ENCODE measurements around the gene DCP1A. TPM values are rescaled to one million over a fixed set of nuclear protein-coding genes. Genes with fewer than 3 reads are reported as not detected.

DCP1A gene
- total and polyA plus RNA-seq, 9 donors, result 11.5 to 34.1 (median 25.1) TPM

DNA sequence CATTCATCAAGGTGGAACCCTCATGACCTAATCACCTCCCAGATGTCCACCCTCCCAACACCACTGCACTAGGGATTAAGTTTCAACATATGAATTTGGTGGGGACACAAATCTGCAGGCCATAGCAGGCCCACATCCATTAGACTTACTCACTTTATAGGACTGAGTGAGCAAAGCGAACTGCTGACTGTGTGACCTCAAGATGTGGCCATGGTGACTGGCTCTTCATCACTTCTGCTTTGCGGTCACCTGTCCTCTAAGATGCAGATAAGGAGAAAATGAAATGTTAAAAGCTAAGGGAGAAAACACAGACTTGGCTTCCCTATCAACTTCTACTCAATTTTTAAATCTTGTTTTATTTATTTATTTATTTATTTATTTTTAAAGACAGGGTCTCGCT lies 14.5 kb upstream of the DCP1A start:
- Histone ChIP-seq H3K9me3 (no peaks in the 10 kb centered on the region), H3K4me3 (no peak overlapping the region), H3K36me3 (no peaks in the 10 kb centered on the region), H3K27me3 (no peaks in the 10 kb centered on the region), H3K27ac (no peak overlapping the region), H3K4me1 (ENCODE audit: insufficient read depth) (no peaks in the 10 kb centered on the region)
- DNase-seq, result no peak
- 93 to 96% (median 95%) methylated on average over 3 of the region's 3 CpGs for WGBS, 3 donors
- intact Hi-C loops (cut with DNase I), result no loop called here
- TF ChIP-seq CTCF (IDR thresholded peaks at IDR 0.05), result no peak
- no peak for TF ChIP-seq POLR2A (IDR thresholded peaks at IDR 0.05)
- no peak for TF ChIP-seq EP300 (IDR thresholded peaks at IDR 0.05)

- Histone ChIP-seq H3K36me3 (no peaks in the 10 kb centered on the region), H3K27ac (no peak overlapping the region), H3K27me3 (no peaks in the 10 kb centered on the region), H3K4me1 (ENCODE audit: insufficient read depth) (no peaks in the 10 kb centered on the region), H3K9me3 (no peaks in the 10 kb centered on the region), H3K4me3 (no peak overlapping the region)
- 16 to 34% (median 17%) methylated on average over 1 of the region's 1 CpG for WGBS, 3 donors
- intact Hi-C loops (cut with DNase I), result no loop called here
- DNase-seq, result no peak
- TF ChIP-seq EP300 (IDR thresholded peaks at IDR 0.05), result no peak
- no peak for TF ChIP-seq POLR2A (IDR thresholded peaks at IDR 0.05)
- no peak for TF ChIP-seq CTCF (IDR thresholded peaks at IDR 0.05)
Observed at GRCh38 chr3:53357458-53357857, 10.1 kb upstream of the DCP1A start.

DNA sequence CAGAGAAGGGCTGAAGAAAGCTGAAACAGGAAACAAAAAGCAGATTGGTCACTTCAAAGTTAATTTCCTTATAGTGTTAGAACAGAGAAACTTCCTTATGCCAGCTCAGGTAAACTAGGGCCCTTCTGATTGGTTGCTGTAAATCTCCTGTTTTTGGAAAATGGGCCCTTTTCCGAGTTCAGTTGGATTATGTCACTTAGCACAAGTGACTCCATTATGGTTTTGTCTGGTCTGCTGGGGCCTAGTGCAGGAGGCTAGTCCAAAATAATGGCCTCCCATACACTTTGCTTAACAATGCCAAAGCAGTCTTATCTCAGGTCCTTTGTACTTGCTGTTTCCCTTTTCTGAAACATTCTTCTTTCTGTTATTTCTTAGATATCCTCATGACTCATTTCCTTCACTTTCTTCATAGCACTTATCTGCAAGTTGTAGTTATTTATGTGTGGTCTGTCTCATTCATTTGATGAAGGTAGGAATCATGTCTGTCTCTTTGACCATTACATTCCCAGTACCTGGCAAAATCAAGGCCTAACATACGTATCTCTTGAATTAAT lies 7.7 kb upstream of the DCP1A start:
- Histone ChIP-seq H3K27ac (no peak overlapping the region), H3K4me3 (no peak overlapping the region), H3K27me3 (no peaks in the 10 kb centered on the region), H3K4me1 (ENCODE audit: insufficient read depth) (no peaks in the 10 kb centered on the region), H3K9me3 (no peaks in the 10 kb centered on the region), H3K36me3 (no peaks in the 10 kb centered on the region)
- no peak for DNase-seq
- intact Hi-C loops (cut with DNase I), result no loop called here
- 74 to 79% (median 78%) methylated on average over 2 of the region's 2 CpGs for WGBS, 3 donors
- TF ChIP-seq CTCF (IDR thresholded peaks at IDR 0.05) (no peak), EP300 (IDR thresholded peaks at IDR 0.05) (no peak), POLR2A (IDR thresholded peaks at IDR 0.05) (no peak)

GRCh38 chr3:53353202-53353601 lies 5.9 kb upstream of the DCP1A start:
- Histone ChIP-seq H3K27ac (no peak overlapping the region), H3K4me1 (ENCODE audit: insufficient read depth) (peaks cover under 1% of the 10 kb centered on the region), H3K4me3 (no peak overlapping the region), H3K27me3 (no peaks in the 10 kb centered on the region), H3K9me3 (no peaks in the 10 kb centered on the region), H3K36me3 (no peaks in the 10 kb centered on the region)
- WGBS, 3 donors, result 65 to 83% (median 76%) methylated on average over 2 of the region's 2 CpGs
- DNase-seq, result no peak
- intact Hi-C loops (cut with DNase I), result no loop called here
- no peak for TF ChIP-seq CTCF (IDR thresholded peaks at IDR 0.05)
- no peak for TF ChIP-seq EP300 (IDR thresholded peaks at IDR 0.05)
- no peak for TF ChIP-seq POLR2A (IDR thresholded peaks at IDR 0.05)

Data from ovary (tissue), 9 donors.